DMS153 treated with DMSO at 0.1 percent for 48 hours (cell line): ENCODE data around the gene TVP23C.
"Not testable (repeated sequence)": the region's sequence is repeated elsewhere in the genome, so short reads cannot be mapped to it uniquely, and the experiment has no call there.

Experiments
- DNase-seq: peaks from one replicate; lab custom pipeline; 2025; ENCODE audit not compliant: unreplicated experiment; lab: John Stamatoyannopoulos, UW

The TVP23C gene

GRCh38 chr17:15533122-15533521 lies 30.2 kb downstream of the TVP23C start:
- DNase-seq = not testable (repeated sequence)

DNA sequence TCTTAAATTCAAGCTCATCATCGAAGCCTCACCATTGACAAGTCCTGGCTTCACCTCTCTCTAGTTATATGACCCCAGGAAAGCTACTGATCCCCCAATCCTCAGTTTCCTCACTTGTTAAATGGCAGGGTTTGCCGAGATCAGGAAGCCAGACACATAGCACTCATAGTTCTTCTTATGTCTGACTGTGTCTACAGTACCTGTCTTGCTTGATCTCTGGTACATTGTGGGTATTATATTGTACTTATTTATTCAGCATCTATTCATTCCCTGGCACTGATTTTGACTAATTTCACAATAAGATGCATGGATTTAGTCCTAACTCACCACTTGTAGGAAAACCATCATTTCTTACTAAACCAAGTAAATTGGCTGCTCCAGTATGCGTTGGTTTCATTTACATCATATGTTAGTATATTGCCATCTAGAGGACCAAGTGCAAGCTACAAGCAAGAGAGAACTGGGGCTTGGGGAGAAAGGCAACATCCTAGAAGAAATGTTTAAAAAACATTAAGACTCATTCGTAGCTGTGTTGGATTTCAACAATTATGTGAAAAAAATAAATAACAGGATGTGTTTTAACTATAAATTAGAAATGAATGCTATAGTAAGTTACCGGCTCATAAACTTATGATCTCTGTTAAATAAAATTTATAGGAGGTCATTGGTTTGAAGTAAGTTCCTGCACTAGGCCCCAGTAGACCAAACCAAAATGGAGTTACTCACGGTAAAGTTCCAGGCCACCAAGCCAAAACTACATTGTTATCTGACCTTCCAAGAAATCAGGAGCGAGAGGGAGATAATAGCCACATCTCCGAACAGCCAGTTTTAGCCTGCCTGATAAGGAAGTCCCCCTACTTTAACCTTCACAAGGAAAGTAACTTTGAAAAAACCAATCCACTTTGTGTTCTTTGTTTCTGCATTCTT lies 36.7 kb downstream of the TVP23C start:
- DNase-seq = not testable (repeated sequence)

GRCh38 chr17:15524990-15525985 lies 38.0 kb downstream of the TVP23C start:
- DNase-seq = not testable (repeated sequence)

DNA sequence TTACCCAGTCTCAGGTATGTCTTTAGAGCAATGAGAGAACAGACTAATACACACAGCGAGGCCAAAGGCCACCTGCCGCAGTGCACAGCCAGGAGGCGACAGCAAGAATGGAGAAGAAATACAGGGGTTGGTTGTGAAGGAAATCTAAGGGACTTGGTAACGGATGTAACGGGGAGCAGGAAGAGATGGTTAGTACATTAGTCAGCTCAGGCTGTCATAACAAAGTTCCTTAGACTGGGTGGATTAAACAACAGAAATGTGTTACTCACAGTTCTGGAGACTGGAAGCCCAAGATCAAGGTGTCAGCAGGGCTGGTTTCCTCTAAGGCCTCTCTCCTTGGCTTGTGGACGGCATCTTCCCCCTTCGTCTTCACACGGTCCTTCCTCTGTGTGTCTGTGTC lies 47.1 kb downstream of the TVP23C start:
- DNase-seq = no peak

DNA sequence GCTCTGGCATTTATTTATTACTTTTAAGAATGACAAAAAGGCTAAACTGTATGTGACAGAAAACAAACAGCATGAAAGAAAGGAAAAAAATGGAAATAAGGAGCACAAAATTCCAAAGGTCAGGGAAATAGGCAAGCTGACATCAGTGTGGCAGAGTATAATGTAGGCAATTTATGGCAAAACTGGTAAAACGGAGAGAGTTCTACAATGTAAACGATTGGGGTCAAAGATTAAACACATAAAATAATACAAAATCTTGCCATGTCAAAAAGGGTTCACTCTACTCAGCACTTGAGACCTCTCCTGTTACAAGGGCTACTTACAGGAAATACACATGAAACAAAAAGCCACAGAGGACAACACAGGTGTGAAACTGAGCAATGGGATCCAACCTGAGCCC lies 48.8 kb downstream of the TVP23C start:
- DNase-seq = no peak

DNA sequence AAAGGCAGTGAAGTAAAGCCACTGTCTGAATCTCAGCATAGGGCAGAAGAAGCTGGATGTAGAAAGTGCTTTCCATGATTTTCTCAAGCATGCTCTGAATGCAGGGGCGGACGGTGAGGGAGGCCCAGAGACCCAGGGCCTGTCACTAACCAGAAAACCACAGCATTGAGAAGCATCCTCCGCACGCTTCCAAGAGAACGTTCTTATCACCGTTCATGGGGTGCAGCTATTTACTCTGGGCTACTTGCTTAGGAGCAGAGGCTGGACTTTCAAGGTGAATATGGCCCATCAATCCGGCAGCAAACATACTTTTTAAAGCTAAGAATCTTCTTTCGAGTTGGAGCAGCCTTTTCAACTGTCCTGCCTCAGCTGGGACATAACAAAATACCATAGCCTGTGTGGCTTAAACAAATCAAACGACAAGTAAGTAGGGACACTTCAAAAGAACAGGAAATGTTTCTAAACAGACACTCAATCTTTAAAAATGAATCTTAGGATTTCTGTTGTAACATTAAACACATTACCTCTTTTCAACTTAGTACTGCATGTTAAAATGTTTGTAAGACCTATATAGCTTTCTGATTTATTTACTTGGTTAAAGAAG lies 49.3 kb downstream of the TVP23C start:
- no peak for DNase-seq

DNA sequence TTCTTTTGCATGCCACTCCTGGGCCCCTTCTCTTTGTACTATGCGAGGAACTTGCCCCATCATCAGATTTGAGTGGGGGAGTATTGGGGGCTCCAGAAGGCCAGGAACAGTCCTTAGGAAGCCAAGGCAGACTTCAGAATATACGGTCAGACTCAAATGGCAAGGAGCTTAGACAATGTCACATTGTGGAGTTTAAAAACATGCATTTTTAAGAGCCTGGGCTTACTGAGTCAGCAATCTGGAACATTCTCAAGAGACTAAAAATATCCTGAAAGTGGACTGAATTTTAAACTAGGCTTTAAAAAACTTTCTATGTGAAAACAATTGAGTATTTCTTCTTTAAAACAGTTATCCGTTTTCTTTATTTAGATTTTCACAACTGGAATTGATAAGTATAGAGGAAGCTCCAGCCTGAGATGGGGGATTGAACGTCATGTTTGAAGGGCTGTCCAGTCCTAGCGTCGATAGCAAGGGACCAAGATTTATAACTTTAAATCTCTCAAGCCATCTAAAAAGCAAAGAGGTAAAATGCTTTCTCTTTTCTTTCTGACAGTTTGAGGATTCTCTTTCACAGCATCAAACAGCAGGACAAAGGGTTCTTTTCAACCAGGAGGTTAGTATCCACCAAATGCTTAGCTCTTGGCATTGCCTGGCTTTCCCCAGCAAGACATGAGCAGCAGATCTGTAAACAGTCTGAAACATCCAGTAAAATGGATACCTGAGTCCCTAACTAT lies 50.1 kb downstream of the TVP23C start:
- DNase-seq = no peak

DNA sequence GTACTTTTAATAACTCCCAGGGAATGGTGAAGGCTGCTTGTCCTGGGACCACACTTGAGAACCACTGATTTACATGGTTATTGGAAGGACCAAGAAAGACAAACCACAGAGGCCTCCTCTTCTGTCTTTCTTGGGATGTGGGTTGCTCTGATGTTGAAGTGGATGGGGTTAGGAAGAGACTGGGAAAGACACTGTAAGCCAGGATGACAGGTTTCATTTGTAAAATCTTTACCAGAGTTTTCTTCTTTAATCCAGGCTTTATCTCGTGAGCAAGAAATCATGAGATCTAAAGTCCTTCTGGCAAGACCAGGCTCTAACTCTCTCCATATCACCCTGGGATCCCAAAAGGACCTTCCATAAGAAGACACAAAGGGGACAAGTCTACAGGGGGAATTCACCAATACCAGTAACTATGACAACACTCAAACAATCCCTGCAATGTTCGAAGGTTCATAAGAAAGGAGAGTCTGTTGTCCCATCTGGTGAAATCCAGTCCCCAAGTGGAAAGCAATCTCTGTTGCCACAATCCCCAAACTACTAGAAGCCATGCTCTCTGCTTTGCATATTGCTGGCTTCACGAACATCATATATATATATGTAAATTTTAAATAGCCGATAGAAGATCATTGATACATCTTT lies 51.1 kb downstream of the TVP23C start:
- no peak for DNase-seq

DNA sequence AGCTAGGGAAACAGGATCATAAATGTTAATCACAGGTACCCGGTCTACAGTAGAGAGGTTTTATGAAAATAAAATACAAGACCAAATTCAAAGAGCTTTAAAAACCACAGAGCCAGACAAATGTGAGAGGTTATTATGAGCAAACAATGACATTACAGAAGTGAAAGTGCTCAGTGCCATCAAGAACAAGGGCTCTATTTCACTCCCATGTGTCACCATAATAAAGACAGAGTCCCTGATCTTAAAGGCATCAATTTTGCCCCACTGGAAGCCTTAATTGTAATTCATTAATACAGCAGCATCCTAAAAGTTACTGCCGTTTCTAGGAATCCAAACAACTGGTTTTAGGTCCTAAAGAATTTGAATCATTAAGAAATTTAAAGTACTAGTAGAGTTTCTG lies 52.1 kb downstream of the TVP23C start:
- no peak for DNase-seq

GRCh38 chr17:15510361-15510760 lies 52.9 kb downstream of the TVP23C start:
- no peak for DNase-seq

- no peak for DNase-seq
Measured at GRCh38 chr17:15509095-15509494, 54.2 kb downstream of the TVP23C start.

- no peak for DNase-seq
Measured at GRCh38 chr17:15508466-15508865, 54.8 kb downstream of the TVP23C start.

GRCh38 chr17:15507896-15508295 lies 55.4 kb downstream of the TVP23C start:
- no peak for DNase-seq

DNA sequence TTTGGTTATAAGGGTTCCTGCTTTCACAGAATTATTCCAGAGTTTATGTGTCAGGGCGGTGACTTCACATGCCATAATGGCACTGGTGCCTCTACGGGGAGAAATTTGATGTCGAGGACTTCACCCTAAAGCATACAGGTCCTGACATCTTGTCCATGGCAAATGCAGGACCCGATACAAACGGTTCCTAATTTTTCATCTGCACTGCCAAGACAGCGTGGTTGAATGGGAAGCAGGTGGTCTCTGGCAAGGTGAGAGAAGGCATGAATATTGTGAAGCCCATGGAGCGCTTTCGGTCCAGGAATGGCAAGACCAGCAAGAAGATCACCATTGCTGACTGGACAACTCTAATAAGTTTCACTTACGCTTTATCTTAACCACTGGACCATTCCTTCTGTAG lies 56.3 kb downstream of the TVP23C start:
- no peak for DNase-seq

DNA sequence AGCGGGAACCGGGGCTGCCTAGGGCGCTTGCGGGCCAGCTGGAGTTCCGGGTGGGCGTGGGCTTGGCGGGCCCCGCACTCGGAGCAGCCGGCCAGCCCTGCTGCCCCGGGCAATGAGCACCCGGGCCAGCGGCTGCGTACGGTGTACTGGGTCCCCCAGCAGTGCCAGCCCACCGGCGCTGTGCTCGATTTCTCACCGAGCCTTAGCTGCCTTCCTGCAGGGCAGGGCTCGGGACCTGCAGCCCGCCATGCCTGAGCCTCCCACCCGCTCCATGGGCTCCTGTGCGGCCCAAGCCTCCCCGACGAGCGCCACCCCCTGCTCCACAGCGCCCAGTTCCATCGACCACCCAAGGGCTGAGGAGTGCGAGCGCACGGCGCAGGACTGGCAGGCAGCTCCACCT lies 57.6 kb downstream of the TVP23C start:
- DNase-seq = not testable (repeated sequence)

GRCh38 chr17:15503731-15504130 lies 59.6 kb downstream of the TVP23C start:
- no peak for DNase-seq

- DNase-seq = peak; percentile 3
Measured at GRCh38 chr17:15502369-15503112, 60.7 kb downstream of the TVP23C start.

DNA sequence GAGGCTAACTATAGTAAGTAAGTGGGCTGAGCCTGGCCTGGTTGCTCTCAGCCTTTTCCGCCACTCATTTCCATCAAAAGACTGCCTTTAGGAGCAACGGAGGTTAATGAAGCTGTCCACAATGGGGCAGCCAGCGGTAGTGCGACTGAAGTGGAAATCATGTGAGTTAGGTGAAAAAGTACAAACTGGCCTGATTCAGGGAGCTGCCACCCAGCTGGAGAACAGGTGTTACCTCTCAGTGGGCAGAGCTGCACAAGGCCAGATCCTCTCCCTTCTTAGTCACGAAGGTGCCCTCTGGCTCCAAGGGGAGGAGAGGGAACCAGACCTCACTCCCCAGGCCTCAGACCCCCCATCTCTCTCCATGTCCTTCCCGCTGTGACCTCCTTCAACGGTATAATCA lies 61.5 kb downstream of the TVP23C start:
- no peak for DNase-seq

- no peak for DNase-seq
Measured at GRCh38 chr17:15501282-15501681, 62.0 kb downstream of the TVP23C start.
